GM18499 (cell line): ENCODE results near the gene FAM98C.
"Not testable (repeated sequence)": the region's sequence is repeated elsewhere in the genome, so short reads cannot be mapped to it uniquely, and the experiment has no call there.

Experiments used
- ATAC-seq: cut with Tn5 transposase; IDR thresholded peaks from one replicate; pipeline ENCODE4 v1.9.1; 2021; ENCODE audit warnings: moderate number of reproducible peaks; ENCODE audit not compliant: insufficient read depth, unreplicated experiment

FAM98C gene

GRCh38 chr19:38421856-38422255 is 19.0 kb downstream of the FAM98C start:
- no peak for ATAC-seq

- no peak for ATAC-seq
Observed at GRCh38 chr19:38422438-38422837, 19.5 kb downstream of the FAM98C start.

GRCh38 chr19:38424272-38424671 is 21.4 kb downstream of the FAM98C start:
- ATAC-seq, result no peak

DNA sequence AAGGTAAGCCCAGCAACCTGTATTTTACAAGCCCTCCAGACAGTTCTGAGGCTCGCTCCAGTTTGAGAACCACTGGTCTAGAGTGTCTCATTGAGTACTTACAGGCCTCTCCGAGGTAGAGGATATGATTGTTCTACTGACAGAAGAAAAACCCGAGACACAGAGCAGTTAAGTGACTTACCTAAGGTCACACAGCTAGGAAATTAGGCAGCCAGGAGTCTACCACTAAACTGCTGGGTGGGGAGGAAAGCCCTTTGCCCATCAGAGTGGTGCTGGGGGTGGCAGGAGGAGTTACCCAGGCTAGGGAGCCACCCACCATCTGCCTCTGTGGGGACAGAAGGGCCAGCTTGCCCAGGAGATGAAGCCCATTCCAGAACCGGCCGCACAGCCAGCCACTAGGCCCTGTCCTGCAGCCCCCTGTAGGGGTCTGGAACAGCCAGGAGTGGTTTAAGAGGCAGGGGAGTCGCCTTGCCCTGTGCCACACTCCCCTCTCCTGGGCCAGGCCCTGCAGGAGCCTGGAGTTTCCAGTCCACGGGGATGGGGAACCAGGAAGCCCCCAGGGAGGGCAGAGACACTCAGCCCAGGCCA is 22.4 kb downstream of the FAM98C start:
- ATAC-seq, result no peak

- no peak for ATAC-seq
Observed at GRCh38 chr19:38425810-38426466, 23.0 kb downstream of the FAM98C start, which contains the start of gene RASGRP4. Gene RASGRP4 (minus strand): TSS chr19:38426219. CDS start chr19:38426091, 128 bp downstream.

- ATAC-seq, result not testable (repeated sequence)
Observed at GRCh38 chr19:38427035-38427677, 24.3 kb downstream of the FAM98C start.

DNA sequence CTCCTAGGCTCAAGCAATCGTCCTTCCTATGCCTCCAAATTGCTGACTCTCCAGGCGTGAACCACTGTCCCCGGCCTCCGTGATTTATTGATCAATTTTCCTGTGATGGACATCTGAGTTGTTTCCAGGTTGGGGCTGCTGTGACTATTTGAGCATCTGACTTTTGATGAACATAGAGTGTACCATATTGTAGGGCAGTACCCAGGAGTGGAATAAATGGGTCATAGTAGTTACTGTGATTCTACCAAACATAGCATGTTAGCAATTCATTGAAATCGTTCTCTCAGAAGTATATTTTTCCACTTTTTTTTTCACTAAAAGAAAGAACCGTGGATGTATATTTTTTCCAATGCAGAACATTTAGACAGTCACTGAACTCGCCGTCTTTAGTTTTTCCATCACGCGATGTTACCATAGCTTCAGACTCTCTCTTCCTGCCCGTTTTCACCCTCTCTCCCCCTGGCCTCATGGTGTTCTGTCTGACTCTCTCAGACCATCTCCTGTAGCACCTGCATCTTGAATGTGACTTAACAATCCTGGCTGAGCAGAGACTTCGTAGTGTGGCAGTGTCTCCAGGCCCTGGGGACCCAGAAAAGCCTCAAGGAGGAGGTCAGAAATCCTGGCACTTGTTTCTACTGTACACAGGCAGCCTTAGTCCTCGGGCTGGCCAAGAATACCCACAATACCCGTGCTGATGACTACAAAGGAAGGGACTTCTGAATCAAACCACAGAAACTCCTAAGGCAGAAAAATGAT is 26.3 kb downstream of the FAM98C start:
- no peak for ATAC-seq

DNA sequence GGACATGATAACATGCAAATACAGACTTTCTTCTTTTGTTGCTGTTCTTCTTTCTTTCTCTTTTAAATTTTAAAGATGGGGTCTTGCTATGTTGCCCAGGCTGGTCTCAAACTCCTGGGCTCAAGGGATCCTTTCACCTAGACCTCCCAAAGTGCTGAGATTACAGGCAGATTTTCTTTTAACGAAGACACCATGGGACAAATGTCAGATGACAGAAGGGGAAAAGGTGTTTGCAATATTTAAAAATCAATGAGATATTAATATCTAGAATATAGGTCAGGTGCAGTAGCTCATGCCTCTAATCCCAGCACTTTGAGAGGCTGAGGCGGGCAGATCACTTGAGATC is 26.9 kb downstream of the FAM98C start:
- no peak for ATAC-seq

DNA sequence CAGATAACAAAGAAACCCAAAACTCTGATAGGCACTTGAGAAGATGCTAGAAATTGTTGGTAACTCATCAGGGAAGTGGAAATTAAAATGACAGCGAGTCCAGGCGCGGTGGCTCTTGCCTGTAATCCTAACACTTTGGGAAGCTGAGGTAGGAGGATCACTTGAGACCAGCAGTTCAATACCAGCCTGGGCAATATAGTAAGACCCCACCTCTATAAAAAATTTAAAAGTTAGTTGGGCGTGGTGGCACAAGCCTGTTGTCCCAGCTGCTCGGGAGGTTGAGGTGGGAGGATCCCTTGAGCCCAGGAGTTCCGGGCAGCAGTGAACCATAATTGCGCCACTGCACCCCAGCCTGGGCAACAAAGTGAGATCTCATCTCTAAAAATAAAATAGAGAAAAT is 28.0 kb downstream of the FAM98C start:
- no peak for ATAC-seq

DNA sequence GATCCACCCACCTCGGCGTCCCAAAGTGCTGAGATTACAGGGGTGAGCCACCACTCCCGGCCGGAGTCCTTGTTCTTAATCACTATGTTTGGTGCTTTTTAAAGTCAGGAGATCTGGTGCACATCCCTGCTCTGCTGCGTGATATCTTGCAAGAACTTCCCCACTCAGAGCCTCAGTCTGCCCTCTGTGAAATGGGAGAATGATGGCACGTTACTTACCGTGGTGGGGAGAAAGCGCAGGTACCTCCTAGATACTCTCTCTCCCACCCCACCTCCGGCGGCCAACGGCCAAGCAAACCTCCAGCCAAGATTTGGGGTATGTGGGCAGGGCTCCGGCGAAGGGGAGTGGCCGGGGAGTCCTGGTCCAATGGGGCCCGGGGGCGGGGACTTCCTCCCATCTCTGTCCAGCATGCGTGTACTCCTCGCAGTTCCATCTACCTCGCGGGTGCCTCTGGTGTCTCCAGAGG is 30.4 kb downstream of the FAM98C start, which contains the start of gene RYR1:
Gene RYR1 (plus strand): TSS at position 424 of the 466 bp plus-strand sequence. CDS start 139 bp downstream, outside the sequence.
- no peak for ATAC-seq

GRCh38 chr19:38434549-38435051 is 31.7 kb downstream of the FAM98C start:
- no peak for ATAC-seq

- no peak for ATAC-seq
Observed at GRCh38 chr19:38437295-38437694, 34.4 kb downstream of the FAM98C start.

DNA sequence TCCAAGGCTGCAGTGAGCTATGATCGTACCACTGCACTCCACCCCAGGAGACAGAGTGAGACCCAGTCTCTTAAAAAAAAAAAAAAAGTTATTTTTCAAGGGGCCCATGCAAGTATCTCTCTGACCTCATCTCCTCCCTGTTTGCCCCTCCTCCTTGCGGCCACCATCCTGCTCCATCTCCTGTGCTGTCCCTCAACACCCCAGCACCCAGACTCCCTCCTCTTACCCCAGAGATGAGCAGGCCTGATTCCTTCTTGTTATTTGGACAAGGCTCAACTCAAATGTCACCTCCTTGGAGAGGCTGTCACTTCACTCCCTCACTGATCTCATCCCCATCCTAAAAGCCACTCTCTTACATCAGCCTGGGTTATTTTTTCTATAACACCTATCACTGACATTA is 35.0 kb downstream of the FAM98C start:
- no peak for ATAC-seq

GRCh38 chr19:38440592-38440991 is 37.7 kb downstream of the FAM98C start:
- no peak for ATAC-seq

- no peak for ATAC-seq
Observed at GRCh38 chr19:38441657-38442348, 38.9 kb downstream of the FAM98C start.

DNA sequence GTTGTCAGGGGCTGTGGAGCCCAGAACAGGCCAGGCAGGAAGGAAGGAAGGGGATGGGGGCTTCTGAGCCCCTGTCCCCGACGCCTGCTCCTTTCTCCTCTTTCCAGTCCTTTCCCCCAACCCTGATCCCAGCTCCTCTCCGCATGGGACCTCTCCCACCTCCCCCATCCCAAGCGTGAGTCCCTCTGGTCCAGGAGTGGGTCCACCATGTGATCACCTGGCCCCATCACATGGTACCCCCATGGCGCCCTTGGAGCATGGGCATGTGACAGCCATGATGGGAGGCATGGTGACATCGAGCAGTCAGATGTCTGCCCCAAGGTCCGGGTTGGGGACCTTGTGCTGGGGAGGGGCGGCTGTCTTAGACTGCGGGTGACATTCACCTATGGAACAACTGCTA is 39.8 kb downstream of the FAM98C start:
- no peak for ATAC-seq

DNA sequence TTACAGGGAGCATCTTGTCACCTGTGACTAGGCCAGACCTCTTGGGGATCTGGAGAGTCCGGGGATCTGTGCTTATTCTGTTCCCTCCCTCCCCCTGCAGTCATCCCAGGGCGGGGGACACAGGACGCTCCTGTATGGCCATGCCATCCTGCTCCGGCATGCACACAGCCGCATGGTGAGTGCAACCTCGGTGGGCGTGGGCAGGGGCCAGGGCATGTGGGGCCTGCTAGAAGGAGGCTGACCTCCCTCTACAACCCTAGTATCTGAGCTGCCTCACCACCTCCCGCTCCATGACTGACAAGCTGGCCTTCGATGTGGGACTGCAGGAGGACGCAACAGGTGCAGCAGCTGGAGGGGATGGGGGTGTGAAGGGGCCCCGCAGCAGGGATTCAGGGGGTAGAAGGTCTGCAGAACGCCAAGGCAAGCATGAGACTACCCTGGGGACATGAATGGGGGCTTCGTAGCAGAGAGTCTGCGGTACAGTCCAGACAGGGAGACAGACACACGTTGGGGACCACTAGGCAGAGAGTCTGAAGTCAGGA is 40.6 kb downstream of the FAM98C start:
- no peak for ATAC-seq

DNA sequence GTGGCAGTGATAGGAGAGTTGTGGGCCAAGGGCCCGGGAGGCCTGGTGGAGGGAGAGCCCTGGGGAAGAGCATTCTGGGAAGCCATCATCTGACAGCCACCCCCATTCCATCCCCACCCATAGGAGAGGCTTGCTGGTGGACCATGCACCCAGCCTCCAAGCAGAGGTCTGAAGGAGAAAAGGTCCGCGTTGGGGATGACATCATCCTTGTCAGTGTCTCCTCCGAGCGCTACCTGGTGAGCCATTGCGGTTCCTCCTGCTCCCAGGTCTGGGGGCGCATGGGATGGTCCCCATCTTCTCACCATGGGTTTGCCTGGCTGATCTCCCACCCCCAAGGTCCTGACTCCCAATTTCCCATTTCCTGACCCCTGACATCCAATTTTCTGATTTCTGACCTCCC is 41.1 kb downstream of the FAM98C start:
- ATAC-seq, result no peak

DNA sequence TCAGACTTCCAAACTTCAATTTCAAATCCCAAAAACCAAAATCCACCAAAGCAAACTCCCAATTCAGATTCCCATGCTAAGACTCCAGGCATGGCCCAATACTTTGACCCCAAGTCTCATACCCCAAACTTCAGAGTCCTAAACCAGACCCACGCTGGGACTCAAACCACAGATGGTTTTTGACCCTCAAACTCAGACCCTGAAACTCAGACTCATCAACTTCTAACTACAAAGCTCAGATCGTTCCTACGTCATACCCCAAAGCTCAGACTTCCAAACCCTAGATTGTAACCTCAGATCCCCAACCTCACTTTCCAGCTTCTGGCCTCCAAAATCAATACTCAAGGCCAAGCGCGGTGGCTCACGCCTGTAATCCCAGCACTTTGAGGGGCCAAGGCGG is 42.5 kb downstream of the FAM98C start:
- no peak for ATAC-seq

GRCh38 chr19:38448225-38448624 is 45.3 kb downstream of the FAM98C start:
- no peak for ATAC-seq
